Esophagus muscularis mucosa (tissue), 4 donors: Measurements from ENCODE around the gene KCNB1. TPM values are rescaled to one million over a fixed set of nuclear protein-coding genes. Genes with fewer than 3 reads are reported as not detected.
A peak's percentile ranks its signal among the peaks of the same experiment; 100 is the strongest.

Experiments used
- DNase-seq: peaks from one replicate; pipeline ENCODE4 v3.0.0-alpha.2; 2017; ENCODE audit errors: extremely low spot score
- H3K27ac ChIP-seq, 4 donors: fragments of 200-600 bp; sonication (generic); replicated peaks in 1 of 4; 1 replicate in 3 of 4; 2 replicates in 1 of 4; pipeline ENCODE4 v1.5.1; 2016 to 2019; ENCODE audit warnings: mild to moderate bottlenecking in 1 of 4
- H3K27me3 ChIP-seq, 4 donors: fragments of 200-600 bp; sonication (generic); one replicate each; pipeline versions ENCODE4 v1.5.1 to v1.6.0; 2016 to 2019
- H3K36me3 ChIP-seq, 4 donors: fragments of 200-600 bp; sonication (generic); one replicate each; pipeline ENCODE4 v1.5.1; 2016 to 2019
- H3K4me1 ChIP-seq, 4 donors: fragments of 200-600 bp; sonication (generic); one replicate each; pipeline ENCODE4 v1.5.1; 2016 to 2019
- H3K4me3 ChIP-seq, 4 donors: fragments of 200-600 bp; sonication (generic); 1 replicate in 2 of 4; 2 replicates in 2 of 4; pipeline ENCODE4 v1.5.1; 2016 to 2019; ENCODE audit warnings: mild to moderate bottlenecking in 4 of 4, moderate library complexity in 1 of 4
- H3K9me3 ChIP-seq, 4 donors: fragments of 200-600 bp; sonication (generic); 1 replicate in 3 of 4; 2 replicates in 1 of 4; pipeline ENCODE4 v1.5.1; 2016 to 2019
- CTCF ChIP-seq, 3 experiments: fragments of 200-600 bp in 2 of 3; fragments of 450-650 bp in 1 of 3; sonication (generic) in 2 of 3; IDR thresholded peaks; one replicate each; pipeline ENCODE4 v1.5.1; 2017 to 2019; ENCODE audit warnings: antibody characterized with exemption in 3 of 3, mild to moderate bottlenecking in 2 of 3, moderate library complexity in 1 of 3
- EP300 ChIP-seq: sonication (generic); formaldehyde crosslinking; IDR thresholded peaks from one replicate; pipeline ENCODE4 v1.6.1; 2017; ENCODE audit warnings: antibody characterized with exemption
- POLR2A ChIP-seq: fragments of 450-650 bp; IDR thresholded peaks from one replicate; pipeline ENCODE4 v1.6.1; 2017; ENCODE audit warnings: antibody characterized with exemption, moderate library complexity, mild to moderate bottlenecking, low read depth
- POLR2AphosphoS5 ChIP-seq, 2 donors: sonication (generic); formaldehyde crosslinking; IDR thresholded peaks; one replicate each; pipeline ENCODE4 v1.6.1; 2017; ENCODE audit warnings: antibody characterized with exemption in 2 of 2
- WGBS: methylation state at CpG from one replicate; pipeline ENCODE4 v1.1.5; 2018; 5-methylcytosine and 5-hydroxymethylcytosine counted together
- intact Hi-C: fragments of 100-400 bp; cut with DNase I; formaldehyde crosslinking; loops from one replicate; pipeline ENCODE4 v1.15.1; 2023
- total RNA-seq, 4 donors: library from RNA; depleted of rRNA; stranded (reverse); fragments of >200 nt; gene quantifications; one replicate each; pipeline versions ENCODE4 v1.1.0 to v1.2.1, GENCODE V29; 2016

KCNB1 gene
- total RNA-seq, 4 donors from 2014 or later: 32.3 to 55.5 (median 51.9) TPM

- Histone ChIP-seq H3K36me3 (no peaks in the 10 kb centered on the region), H3K9me3 (no peaks in the 10 kb centered on the region), H3K27me3 (no peaks in the 10 kb centered on the region), H3K27ac (peak overlapping the region; percentile 85 to 88 (median 86)), H3K4me3 (no peak overlapping the region), H3K4me1 (peaks cover 45 to 99% (median 94%) of the 10 kb centered on the region in 4 donors)
- TF ChIP-seq POLR2AphosphoS5 (IDR thresholded peaks at IDR 0.05): peak; percentile 37 to 40
- TF ChIP-seq CTCF (IDR thresholded peaks at IDR 0.05): no peak
- TF ChIP-seq EP300: no peak
- 30% methylated on average over 5 of the region's 5 CpGs for WGBS
- intact Hi-C loops: loop anchor here (5.0 kb wide), 2 partner anchors 34 to 51 kb away; partner anchors contain the start of gene KCNB1
- no peak for DNase-seq
Measured at GRCh38 chr20:49447946-49448809, 34.3 kb downstream of the KCNB1 start.

- H3K27me3 ChIP-seq: no peaks in the 10 kb centered on the region
- peak overlapping the region; percentile 85 to 88 (median 86) for H3K27ac ChIP-seq
- WGBS: 71% methylated on average over 6 of the region's 6 CpGs
- intact Hi-C loops: loop anchor here (5.0 kb wide), 2 partner anchors 35 to 50 kb away; partner anchors contain the start of gene KCNB1
- TF ChIP-seq CTCF (IDR thresholded peaks at IDR 0.05) (no peak), POLR2AphosphoS5 (IDR thresholded peaks at IDR 0.05) (no peak), EP300 (no peak), POLR2A (no peak)
- no peaks in the 10 kb centered on the region for H3K9me3 ChIP-seq
- no peaks in the 10 kb centered on the region for H3K36me3 ChIP-seq
- peaks cover 42 to 99% (median 95%) of the 10 kb centered on the region in 4 donors for H3K4me1 ChIP-seq
- DNase-seq: no peak
- no peak overlapping the region for H3K4me3 ChIP-seq
Measured at GRCh38 chr20:49447364-49447763, 35.1 kb downstream of the KCNB1 start.

- TF ChIP-seq POLR2AphosphoS5 (IDR thresholded peaks at IDR 0.05) (peak; percentile 82 to 85), POLR2A (no peak), EP300 (peak; percentile 21), CTCF (IDR thresholded peaks at IDR 0.05) (peak in 2 of 3 experiments; percentile 29 to 53)
- no peaks in the 10 kb centered on the region for H3K36me3 ChIP-seq
Measured at GRCh38 chr20:49446808-49447207, 35.7 kb downstream of the KCNB1 start.

GRCh38 chr20:49446080-49446479 lies 36.4 kb downstream of the KCNB1 start:
- no peaks in the 10 kb centered on the region for H3K36me3 ChIP-seq
- no peaks in the 10 kb centered on the region for H3K9me3 ChIP-seq
- H3K27ac ChIP-seq: peak overlapping the region; percentile 85 to 88 (median 86)
- WGBS: 83% methylated on average over 2 of the region's 3 CpGs
- peak overlapping the region; percentile 3 to 46 (median 24) for H3K4me3 ChIP-seq
- no peak for DNase-seq
- intact Hi-C loops: loop anchor here (5.0 kb wide), 2 partner anchors 36 to 49 kb away; partner anchors contain the start of gene KCNB1
- no peaks in the 10 kb centered on the region for H3K27me3 ChIP-seq
- TF ChIP-seq CTCF (IDR thresholded peaks at IDR 0.05) (no peak), EP300 (no peak), POLR2AphosphoS5 (IDR thresholded peaks at IDR 0.05) (no peak), POLR2A (no peak)
- H3K4me1 ChIP-seq: peaks cover 36 to 92% (median 88%) of the 10 kb centered on the region in 4 donors

More at GRCh38 chr20:49446808-49447207, 35.7 kb downstream of the KCNB1 start:
- WGBS: 20% methylated on average over 2 of the region's 5 CpGs
- intact Hi-C loops: loop anchor here (5.0 kb wide), 2 partner anchors 35 to 50 kb away; partner anchors contain the start of gene KCNB1
- Histone ChIP-seq H3K9me3 (no peaks in the 10 kb centered on the region), H3K4me3 (peak overlapping the region; percentile 3 to 46 (median 24)), H3K27me3 (no peaks in the 10 kb centered on the region), H3K27ac (peak overlapping the region; percentile 85 to 88 (median 86)), H3K4me1 (peaks cover 37 to 96% (median 92%) of the 10 kb centered on the region in 4 donors)
- peak; percentile 94 for DNase-seq
